HUES6 (cell line): ENCODE measurements around the gene HSD17B13.
"Not testable (repeated sequence)": the region's sequence is repeated elsewhere in the genome, so short reads cannot be mapped to it uniquely, and the experiment has no call there.

Experiments used
- H3K27ac ChIP-seq: 2 replicates; pipeline ENCODE4 v1.7.0; 2013; ENCODE audit warnings: low read depth, mild to moderate bottlenecking, low read length, inconsistent platforms
- H3K27me3 ChIP-seq: 2 replicates; pipeline ENCODE4 v1.6.1; 2013; ENCODE audit warnings: low read length; ENCODE audit not compliant: control insufficient read depth, insufficient read depth
- H3K36me3 ChIP-seq: 2 replicates; pipeline ENCODE4 v1.6.1; 2013; ENCODE audit warnings: low read length; ENCODE audit not compliant: control insufficient read depth, insufficient read depth
- H3K4me1 ChIP-seq: 2 replicates; pipeline ENCODE4 v1.6.1; 2013; ENCODE audit warnings: low read length; ENCODE audit not compliant: control insufficient read depth, insufficient read depth
- H3K4me3 ChIP-seq: 2 replicates; pipeline ENCODE4 v1.5.1; 2013; ENCODE audit warnings: low read depth, low read length
- H3K9ac ChIP-seq: one replicate; pipeline ENCODE4 v1.6.1; 2013; ENCODE audit warnings: mild to moderate bottlenecking, low read length
- H3K9me3 ChIP-seq: 2 replicates; pipeline ENCODE4 v1.6.1; 2013; ENCODE audit warnings: low read depth, low read length; ENCODE audit not compliant: control insufficient read depth, insufficient read depth

Gene HSD17B13

DNA sequence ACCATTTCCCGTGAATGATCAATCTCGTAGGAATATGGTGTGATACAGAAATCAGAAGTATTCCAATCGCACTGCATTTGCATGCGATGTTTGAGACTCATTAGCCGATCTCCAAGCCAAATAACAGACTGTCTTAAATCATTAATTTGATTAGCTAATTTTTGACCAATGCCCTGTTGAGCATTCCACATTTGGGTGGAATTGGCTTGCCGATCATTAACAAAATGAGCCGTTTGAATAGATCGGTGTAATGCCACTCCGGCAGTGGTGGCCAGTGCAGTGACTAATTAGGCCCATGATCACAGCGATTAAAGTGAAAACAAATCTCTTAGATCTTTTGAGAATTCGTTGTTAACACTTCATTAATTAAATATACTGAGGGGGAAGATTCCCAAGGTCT, 27.8 kb downstream of the HSD17B13 start:
- H3K9me3 ChIP-seq = peaks cover 10% of the 10 kb centered on the region
- not testable (repeated sequence) for H3K4me3 ChIP-seq, H3K9ac ChIP-seq

DNA sequence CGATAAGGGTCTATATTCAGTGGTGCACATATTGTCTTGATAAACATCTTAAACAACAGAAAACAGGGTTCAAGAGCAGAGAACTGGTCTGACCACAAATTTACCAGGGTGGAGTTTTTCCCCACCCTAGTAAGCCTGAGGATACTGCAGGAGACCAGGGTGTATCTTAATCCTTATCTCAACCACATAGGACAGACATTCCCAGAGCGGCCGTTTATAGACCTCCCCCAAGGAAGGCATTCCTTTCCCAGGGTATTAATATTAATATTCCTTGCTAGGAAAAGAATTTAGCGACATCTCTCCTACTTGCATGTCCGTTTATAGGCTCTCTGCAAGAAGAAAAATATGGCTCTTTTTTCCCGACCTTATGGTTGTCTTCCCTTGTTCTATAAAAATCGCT, 28.8 kb downstream of the HSD17B13 start:
- H3K9ac ChIP-seq, H3K27me3 ChIP-seq, H3K36me3 ChIP-seq, H3K4me3 ChIP-seq, H3K27ac ChIP-seq, H3K4me1 ChIP-seq: not testable (repeated sequence)
- peaks cover 10% of the 10 kb centered on the region for H3K9me3 ChIP-seq

More for the DNA sequence above, 27.8 kb downstream of the HSD17B13 start:
- H3K36me3 ChIP-seq, H3K4me1 ChIP-seq, H3K27ac ChIP-seq, H3K27me3 ChIP-seq: not testable (repeated sequence)

DNA sequence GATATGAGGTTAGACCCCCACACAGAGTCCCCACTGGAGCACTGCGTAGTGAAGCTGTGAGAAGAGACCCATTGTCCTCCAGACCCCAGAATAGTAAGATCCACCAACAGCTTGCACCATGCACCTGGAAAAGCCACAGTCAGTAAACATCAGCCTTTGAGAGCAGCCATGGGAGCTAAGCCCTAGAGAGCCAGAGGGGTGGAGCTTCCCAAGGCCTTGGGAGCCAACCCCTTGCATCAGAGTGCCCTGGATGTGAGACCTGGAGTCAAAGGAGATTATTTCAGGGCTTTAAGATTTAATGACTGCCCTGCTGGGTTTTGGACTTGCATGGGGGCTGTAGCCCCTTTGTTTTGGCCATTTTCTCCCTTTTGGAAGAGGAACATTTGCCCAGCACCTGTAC, 35.7 kb downstream of the HSD17B13 start:
- H3K27ac ChIP-seq = no peak overlapping the region
- H3K27me3 ChIP-seq = no peaks in the 10 kb centered on the region
- H3K36me3 ChIP-seq = no peaks in the 10 kb centered on the region
- H3K4me1 ChIP-seq = no peaks in the 10 kb centered on the region
- no peak overlapping the region for H3K4me3 ChIP-seq
- H3K9ac ChIP-seq = no peak overlapping the region
- H3K9me3 ChIP-seq = peaks cover 42% of the 10 kb centered on the region

DNA sequence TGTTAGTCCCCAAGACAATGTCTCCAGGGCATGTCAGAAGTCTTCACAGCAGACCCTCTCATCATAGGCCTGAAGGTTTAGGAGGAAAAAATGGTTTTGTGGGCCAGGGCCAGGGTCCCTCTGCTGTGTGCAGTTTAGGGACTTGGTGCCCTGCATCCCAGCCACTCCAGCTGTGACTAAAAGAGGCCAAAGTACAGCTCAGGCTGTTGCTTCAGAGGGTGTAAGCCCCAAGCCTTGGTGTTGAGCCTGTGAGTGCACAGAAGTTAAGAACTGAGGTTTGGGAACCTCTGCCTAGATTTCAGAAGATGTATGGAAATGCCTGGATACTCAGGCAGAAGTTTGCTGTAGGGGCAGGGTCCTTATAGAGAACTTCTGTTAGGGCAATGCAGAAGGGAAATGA, 38.4 kb downstream of the HSD17B13 start:
- H3K9me3 ChIP-seq = peaks cover 42% of the 10 kb centered on the region
- not testable (repeated sequence) for H3K27me3 ChIP-seq, H3K9ac ChIP-seq, H3K4me1 ChIP-seq, H3K36me3 ChIP-seq, H3K27ac ChIP-seq, H3K4me3 ChIP-seq

DNA sequence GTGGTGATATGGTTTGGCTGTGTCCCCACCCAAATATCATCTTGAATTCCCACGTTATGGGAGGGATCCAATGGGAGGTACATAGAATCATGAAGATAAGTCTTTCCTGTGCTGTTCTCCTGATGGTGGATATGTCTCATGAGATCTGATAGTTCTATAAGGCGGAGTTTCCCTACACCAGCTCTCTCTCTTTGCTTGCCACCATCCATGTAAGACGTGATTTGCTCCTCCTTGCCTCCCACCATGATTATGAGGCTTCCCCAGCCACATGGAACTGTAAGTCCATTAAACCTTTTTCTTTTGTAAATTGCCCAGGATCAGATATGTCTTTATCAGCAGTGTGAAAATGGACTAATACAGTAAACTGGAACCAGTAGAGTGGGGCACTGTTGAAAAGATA, 39.5 kb downstream of the HSD17B13 start:
- peaks cover 42% of the 10 kb centered on the region for H3K9me3 ChIP-seq
- H3K36me3 ChIP-seq = no peaks in the 10 kb centered on the region
- no peak overlapping the region for H3K9ac ChIP-seq
- no peaks in the 10 kb centered on the region for H3K4me1 ChIP-seq
- H3K27me3 ChIP-seq = no peaks in the 10 kb centered on the region
- H3K27ac ChIP-seq = no peak overlapping the region
- no peak overlapping the region for H3K4me3 ChIP-seq

DNA sequence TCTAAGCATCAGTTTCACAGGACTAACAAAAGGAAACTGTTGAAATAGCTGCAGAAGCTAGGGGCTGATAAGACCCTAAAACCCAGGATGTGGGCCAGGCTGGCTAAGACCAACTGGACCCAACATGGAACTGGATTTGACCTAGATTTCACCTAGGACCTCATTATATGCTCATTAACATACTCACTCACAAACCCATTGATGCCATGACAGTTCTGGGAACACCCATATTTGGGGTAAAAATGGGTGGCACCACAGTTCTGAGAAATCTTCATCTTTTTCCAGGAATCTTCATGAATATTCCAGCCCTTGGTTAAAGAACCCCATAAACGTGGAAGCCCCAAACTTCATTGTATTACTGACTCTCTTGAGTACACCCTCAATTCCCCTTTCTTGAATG, 41.1 kb downstream of the HSD17B13 start:
- peaks cover 34% of the 10 kb centered on the region for H3K9me3 ChIP-seq
- H3K27me3 ChIP-seq = no peaks in the 10 kb centered on the region
- H3K4me3 ChIP-seq = no peak overlapping the region
- no peak overlapping the region for H3K9ac ChIP-seq
- no peaks in the 10 kb centered on the region for H3K4me1 ChIP-seq
- no peak overlapping the region for H3K27ac ChIP-seq
- H3K36me3 ChIP-seq = no peaks in the 10 kb centered on the region

DNA sequence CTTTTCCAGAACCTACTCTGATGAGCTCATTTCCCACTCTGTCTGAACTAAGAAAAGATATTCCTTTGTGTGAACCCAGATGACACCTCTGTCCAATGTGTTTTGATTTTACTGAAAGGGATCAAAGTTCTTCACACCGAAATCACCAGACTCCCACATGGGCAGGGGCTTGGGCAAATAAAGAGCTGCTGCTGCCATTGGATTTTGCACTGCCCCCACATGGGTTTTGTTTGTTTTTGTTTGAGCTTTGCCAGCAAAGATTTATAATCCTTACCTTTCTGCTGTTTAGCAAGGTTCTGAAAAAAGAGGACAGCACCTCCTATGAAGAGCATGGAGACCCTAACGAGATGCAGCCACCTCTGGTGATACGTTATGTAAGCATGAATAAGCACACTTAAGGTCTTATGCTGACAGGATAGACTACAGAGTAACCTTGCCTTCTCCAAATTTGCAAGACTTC, 44.3 kb downstream of the HSD17B13 start:
- Histone ChIP-seq H3K27ac (no peak overlapping the region), H3K4me1 (no peaks in the 10 kb centered on the region), H3K27me3 (no peaks in the 10 kb centered on the region), H3K9ac (no peak overlapping the region), H3K9me3 (peaks cover 7% of the 10 kb centered on the region), H3K36me3 (no peaks in the 10 kb centered on the region), H3K4me3 (no peak overlapping the region)

DNA sequence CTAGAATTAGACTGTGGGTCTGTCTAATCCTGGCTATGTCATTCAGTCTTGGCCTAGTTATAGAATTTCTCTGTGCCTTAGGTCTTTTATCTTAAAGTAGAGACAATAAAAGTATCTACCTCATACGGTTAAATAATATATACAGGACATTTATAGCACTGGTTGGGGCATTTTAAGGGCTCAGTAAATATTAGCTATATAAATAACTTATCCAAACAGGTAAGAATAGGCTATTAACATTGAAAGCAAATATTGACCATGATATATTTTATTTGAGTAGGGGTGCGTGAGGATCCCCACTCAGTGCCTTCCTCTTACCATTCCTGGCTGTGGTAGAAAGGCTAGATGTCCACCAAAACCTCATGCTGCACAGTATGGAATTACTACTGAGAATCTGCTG, 47.4 kb downstream of the HSD17B13 start:
- Histone ChIP-seq H3K9me3 (no peaks in the 10 kb centered on the region), H3K4me1 (peaks cover 5% of the 10 kb centered on the region; the same call in 1 of the 2 replicates), H3K27ac (no peak overlapping the region), H3K27me3 (no peaks in the 10 kb centered on the region), H3K36me3 (no peaks in the 10 kb centered on the region), H3K9ac (no peak overlapping the region), H3K4me3 (no peak overlapping the region)

DNA sequence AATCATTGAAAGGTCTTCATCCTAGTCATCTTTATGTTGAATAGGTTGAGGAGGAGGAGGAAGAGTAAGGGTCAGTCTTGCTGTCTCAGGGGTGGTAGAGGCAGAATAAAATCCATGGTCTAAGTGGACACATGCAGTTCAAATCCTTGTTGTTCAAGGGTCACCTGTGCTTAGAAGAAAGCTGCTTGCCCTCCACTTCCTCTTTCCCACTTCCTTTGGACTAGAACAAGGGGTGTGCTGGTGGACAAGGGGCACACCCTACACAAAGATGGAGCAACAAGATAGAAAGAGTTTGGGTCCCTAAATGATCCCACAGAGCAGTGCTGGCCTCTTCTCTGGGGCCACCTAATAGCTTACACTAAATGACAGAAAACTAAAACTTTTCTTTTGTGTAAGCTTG, 47.9 kb downstream of the HSD17B13 start:
- no peaks in the 10 kb centered on the region for H3K27me3 ChIP-seq
- no peaks in the 10 kb centered on the region for H3K9me3 ChIP-seq
- H3K4me3 ChIP-seq = no peak overlapping the region
- no peaks in the 10 kb centered on the region for H3K36me3 ChIP-seq
- no peak overlapping the region for H3K27ac ChIP-seq
- peaks cover 5% of the 10 kb centered on the region; the same call in 1 of the 2 replicates for H3K4me1 ChIP-seq
- H3K9ac ChIP-seq = no peak overlapping the region

DNA sequence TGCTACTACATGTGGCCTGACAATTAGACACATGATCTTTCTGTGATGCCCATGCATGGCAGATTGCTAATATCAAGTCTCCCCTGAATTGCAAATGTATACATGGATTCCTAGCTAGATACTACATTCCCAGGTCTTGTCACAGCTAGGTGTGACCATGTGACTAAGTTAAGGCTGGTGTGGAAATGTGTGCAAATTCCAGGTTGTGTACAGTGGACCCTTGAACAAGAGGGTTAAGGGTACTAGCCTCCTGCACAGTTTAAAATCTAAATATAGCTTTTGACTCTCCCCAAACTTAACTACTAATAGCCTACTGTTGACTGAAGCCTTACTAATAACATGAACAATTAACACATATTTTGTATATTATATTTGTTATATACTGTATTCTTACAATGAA, 48.4 kb downstream of the HSD17B13 start:
- Histone ChIP-seq H3K27ac (no peak overlapping the region), H3K27me3 (no peaks in the 10 kb centered on the region), H3K9ac (no peak overlapping the region), H3K4me3 (no peak overlapping the region), H3K9me3 (no peaks in the 10 kb centered on the region), H3K4me1 (peaks cover 5% of the 10 kb centered on the region; the same call in 1 of the 2 replicates), H3K36me3 (no peaks in the 10 kb centered on the region)

DNA sequence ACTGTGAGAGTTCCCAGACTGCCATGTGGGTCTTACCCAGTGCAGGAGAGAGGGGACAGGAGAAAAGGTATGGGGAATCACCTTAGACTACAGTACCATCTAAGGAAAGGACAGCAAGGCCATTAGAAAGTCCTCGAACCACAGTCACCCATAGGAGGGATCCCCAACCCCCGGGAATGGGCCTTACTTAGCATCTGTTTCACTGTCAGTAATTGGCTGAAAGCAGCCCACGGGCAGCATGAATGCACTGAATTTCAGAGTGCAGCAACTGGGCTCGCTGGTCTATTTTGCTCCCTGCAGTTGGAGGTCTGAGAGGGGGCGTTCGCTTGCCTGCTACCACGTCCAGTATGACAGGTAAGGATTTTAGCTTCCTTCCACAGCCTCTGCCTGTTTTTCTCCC, 51.9 kb downstream of the HSD17B13 start:
- Histone ChIP-seq H3K27ac (no peak overlapping the region), H3K27me3 (no peaks in the 10 kb centered on the region), H3K9ac (no peak overlapping the region), H3K4me3 (no peak overlapping the region), H3K36me3 (no peaks in the 10 kb centered on the region), H3K9me3 (no peaks in the 10 kb centered on the region), H3K4me1 (peaks cover 5% of the 10 kb centered on the region; the same call in 1 of the 2 replicates)

DNA sequence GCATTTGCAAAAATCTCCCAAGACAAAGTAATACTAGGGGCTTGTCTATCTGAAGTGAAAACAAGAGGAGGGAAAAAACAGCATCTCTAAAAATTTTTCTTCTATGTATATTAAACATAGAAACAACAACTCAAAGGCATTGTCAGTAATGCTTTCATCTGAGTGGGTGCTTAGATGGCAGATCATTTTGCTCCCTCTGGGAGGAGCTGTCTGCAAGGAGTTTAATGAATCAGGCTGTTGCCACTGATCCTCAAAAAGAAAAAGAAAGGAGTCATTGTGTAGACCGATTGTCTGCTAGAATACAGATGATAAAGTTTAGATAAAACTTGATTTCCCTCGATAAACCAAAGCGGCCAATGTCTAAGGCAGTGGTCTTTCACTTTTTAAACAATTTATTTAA, 52.5 kb downstream of the HSD17B13 start:
- Histone ChIP-seq H3K27me3 (no peaks in the 10 kb centered on the region), H3K9me3 (no peaks in the 10 kb centered on the region), H3K4me1 (peaks cover 5% of the 10 kb centered on the region; the same call in 1 of the 2 replicates), H3K9ac (no peak overlapping the region), H3K36me3 (no peaks in the 10 kb centered on the region), H3K4me3 (no peak overlapping the region), H3K27ac (no peak overlapping the region)
